Spleen (tissue), 7 donors: ENCODE data around the gene RDH12.

ENCODE experiments used
- POLR2A ChIP-seq, 3 donors: fragments of 450-650 bp; IDR thresholded peaks; one replicate each; pipeline ENCODE4 v1.5.1; 2017; ENCODE audit warnings: antibody characterized with exemption in 3 of 3, mild to moderate bottlenecking in 1 of 3
- TF ChIP-seq, protein P1 (sequence below), 11 experiments: fragments of 200-600 bp in 7 of 11; fragments of 450-650 bp in 4 of 11; sonication (generic) in 4 of 11; IDR thresholded peaks in 8 of 11; conservative IDR thresholded peaks in 3 of 11; 1 replicate in 7 of 11; 2 replicates in 4 of 11; pipeline versions ENCODE4 v1.4.0 to v1.8.0; 2016 to 2021; ENCODE audit warnings: antibody characterized with exemption in 11 of 11, inconsistent platforms in 4 of 11, mild to moderate bottlenecking in 1 of 11
- donor health status: DM: no; HTN: no; CAD: no; lungs with moderate emphysema.
- donor health status: DM: no; HTN: no; CAD: no.
- donor health status: DM: no; HTN: no; CAD: no.

- TF ChIP-seq, protein P1, sequence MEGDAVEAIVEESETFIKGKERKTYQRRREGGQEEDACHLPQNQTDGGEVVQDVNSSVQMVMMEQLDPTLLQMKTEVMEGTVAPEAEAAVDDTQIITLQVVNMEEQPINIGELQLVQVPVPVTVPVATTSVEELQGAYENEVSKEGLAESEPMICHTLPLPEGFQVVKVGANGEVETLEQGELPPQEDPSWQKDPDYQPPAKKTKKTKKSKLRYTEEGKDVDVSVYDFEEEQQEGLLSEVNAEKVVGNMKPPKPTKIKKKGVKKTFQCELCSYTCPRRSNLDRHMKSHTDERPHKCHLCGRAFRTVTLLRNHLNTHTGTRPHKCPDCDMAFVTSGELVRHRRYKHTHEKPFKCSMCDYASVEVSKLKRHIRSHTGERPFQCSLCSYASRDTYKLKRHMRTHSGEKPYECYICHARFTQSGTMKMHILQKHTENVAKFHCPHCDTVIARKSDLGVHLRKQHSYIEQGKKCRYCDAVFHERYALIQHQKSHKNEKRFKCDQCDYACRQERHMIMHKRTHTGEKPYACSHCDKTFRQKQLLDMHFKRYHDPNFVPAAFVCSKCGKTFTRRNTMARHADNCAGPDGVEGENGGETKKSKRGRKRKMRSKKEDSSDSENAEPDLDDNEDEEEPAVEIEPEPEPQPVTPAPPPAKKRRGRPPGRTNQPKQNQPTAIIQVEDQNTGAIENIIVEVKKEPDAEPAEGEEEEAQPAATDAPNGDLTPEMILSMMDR (IDR thresholded peaks at IDR 0.05 in 8 of 11, conservative IDR thresholded peaks at IDR 0.05 in 3 of 11), result no peak
- no peak for TF ChIP-seq POLR2A (IDR thresholded peaks at IDR 0.05)
These were observed 23.5 kb downstream of the RDH12 start for GRCh38 chr14:67725171-67725570.
